ENCODE measurements around the gene NKTR.

NKTR gene

DNA sequence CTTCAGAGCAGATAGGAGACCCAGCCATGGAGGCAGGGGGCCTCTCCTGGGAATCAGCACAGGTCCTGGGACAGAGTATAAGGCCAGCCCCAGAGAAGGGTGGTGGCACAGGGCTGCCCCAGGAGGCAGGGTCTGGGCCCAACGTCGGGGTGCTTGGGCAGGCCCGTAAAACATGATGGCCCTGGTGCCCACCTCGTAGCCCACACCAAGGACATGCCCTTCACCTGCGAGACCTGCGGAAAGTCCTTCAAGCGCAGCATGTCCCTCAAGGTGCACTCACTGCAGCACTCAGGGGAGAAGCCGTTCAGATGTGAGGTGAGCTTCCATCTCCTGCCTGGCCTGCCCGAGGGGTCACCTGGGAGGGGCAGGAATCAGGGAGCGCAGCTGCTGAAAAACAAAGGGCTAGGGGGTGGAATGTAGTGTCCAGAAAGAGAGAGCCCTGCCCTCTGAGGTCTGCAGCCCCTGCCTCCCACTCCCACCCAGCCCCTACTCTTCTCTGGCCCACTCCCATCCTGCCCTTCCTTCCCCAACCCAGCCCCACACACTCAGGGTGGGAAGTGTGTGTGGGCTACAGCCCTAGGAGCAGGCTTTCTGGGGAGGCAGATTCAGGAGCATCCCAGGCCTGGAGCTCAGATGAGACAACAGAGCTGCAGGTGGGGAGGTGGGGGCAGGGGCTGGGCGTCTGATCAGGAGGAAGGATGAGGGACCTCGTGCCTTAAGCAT lies 62.5 kb downstream of the NKTR start:
- no peak for DNase-seq

DNA sequence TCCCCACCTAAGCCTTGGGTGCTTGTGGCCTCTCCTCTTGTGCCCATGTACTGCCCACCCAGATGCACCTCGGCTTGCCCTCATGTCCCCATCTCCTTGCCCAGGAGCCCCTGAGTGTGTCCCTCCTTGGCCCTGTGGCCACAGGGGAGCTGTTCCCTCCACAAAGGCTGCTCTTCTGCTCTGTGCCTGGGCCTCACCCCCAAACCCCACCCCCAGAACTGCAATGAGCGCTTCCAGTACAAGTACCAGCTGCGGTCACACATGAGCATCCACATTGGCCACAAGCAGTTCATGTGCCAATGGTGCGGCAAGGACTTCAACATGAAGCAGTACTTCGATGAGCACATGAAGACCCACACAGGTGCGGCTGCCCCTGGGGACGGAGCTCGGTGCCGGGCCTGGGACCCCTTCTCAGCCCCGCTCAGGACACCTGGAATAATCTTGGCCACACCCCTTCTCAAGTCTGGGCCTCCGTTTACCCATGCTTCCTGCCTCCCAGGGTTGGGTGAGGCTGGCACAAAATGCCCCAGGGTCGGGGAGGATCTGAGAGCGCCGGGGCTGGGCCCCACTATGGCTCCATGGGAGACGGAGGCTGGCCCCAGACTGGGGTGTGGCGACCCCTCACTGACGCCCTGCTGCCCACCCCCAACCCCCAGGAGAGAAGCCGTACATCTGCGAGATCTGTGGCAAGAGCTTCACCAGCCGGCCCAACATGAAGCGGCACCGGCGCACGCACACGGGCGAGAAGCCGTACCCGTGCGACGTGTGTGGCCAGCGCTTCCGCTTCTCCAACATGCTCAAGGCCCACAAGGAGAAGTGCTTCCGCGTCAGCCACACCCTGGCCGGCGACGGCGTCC lies 63.3 kb downstream of the NKTR start:
- no peak for DNase-seq

DNA sequence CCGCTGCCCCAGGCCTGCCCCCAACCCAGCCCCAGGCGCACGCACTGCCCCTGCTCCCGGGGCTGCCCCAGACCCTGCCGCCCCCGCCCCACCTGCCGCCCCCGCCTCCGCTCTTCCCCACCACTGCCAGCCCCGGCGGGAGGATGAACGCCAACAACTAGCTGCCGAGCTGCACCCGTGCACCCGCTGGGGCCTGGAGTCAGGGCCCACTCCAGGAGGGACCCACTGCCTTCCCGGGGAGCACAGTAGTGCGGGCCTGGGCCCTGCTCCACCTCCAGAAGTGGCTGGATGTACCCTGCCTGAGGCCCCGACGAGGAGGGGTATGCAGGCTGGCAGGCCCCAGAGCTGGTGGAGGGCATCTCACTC lies 63.9 kb downstream of the NKTR start:
- DNase-seq = no peak

DNA sequence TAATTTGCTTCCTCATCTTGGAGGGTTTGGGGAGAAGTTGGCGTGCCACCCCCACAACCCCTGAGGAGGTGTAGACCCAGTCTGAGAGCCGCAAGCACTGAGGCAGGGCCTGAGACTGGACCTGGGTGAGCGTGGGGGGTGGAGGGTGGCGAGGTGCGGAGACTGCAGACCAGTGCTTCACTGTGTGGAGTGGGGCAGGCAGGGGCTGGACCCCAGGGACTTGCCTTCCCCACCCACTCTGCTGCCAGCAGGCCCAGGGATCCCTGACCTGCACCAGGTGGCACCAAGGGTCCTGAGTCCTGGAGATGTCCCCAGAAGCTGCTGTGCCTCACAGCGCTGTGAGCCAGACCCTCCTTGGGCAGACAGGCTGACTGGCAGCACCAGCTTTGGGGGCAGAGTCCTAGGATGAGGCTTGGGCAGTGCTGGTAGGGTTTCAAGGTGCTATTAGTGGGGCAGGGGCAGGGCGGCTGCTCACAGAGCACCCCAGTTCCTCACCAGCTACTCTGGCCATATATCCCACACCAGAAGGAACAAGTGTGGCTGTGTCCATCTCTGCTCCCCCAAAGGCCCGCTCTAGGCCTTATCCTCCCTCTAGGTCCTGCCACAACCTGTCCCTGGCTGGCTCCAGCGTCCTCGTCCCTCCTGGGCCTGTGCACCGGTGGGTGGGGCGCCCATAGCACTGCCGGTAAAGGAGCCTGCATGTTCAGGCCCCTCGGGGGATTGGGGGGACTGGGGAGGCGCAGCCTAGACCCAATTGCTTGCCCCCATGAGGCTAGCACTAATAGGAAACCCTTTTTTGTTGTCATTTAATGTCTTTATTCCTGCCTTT lies 64.8 kb downstream of the NKTR start:
- no peak for DNase-seq

DNA sequence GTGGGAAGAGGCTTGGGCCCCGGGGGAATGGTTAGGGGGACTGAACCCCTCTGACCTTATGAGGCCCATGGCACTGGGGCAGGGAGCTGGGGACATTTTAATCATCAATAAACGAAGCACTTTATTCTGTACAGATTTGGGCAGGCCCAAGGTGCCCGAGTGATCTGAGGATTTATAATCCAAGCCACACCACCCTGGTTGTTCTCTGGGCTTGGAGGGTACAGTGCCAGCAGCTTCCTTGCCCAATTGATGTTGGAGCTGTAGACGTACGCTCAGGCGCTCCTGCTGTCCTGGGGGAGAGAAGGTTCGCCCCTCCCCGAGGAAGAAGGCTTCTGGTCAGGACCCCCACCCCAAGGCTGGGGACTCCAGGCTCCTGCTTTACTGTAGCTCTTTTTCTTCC lies 65.5 kb downstream of the NKTR start:
- DNase-seq = no peak

DNA sequence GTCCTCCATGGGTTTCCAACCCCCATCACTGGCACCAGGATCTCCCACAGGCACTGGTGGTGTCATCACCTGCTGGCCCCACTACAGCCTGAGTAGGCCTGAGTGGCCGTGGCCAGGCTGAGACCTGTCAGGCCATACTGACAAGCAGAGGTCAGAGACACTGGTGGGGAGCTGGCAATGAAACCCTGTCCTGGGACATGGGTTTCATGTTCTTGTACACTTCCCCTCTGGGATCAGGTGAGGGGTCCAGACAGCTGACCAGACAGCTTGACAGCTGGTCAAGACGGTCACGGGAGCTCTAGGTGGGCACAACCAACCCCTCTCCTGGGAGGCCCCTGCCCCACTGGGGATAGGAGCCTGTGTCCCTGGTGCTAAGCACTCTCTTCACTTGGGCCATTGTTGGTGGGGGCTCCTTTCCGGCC lies 66.1 kb downstream of the NKTR start:
- DNase-seq = no peak

DNA sequence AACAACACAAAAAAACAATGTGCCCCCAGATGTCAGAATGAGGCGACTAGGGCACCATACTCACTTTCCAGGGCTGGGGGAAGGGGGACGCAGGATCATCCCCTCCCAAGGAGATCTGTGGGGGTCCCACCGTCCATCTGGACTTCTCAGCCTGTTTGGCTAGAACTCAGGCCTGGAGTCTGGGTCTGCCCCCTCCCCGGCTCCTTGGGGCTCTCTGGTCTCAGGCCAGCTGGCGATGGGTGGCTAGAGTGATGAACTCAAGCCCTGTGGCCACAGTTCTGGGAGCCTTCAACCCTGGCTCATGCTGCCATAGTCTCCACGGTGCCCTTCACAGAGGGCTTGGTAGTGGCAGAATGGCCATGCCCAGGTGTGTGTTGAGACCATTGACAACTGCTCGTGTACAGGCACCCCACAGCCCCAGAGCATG lies 66.6 kb downstream of the NKTR start:
- no peak for DNase-seq

DNA sequence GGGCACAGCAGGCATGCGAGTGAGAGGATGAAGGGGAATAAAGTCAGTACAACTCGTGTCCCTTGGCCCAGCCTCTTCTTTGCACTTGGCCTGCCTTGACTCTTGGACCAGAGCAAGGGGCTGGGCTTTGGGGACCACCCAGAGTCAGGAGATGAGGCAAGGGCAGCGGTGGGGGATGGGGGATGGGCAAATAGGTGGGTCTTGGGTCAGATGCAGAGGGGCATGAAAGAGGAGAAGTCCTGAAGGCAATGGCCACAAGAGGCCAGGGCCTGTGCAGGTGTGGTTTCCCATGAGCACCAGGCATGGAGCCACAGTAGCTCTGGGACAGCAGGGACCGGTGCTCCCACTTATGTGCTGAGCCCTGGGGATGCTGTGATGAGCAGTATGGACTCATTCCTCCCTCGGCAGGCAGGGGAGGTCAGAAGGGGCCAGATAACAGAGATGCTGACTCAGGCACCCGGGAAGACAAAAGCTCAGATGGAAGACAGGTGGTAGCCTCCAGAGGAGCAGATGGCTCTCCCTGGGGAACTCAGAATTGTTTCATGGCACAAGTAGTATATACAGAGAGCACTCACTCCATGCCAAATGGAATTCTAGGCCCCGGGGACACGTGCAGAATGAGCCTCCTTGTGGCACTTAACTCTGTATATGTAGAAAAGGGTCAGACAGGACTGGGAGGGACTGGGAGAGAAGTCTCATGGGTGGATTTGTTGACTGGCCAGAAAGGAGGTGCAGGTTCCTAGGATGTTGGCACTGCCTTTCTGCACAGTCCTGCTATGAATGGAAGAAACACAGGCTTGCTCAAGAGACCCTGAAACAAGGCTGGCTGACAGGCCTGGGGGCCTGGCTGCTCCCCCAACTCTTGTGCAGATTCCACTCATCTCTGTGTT lies 67.3 kb downstream of the NKTR start:
- DNase-seq = peak; percentile 10

DNA sequence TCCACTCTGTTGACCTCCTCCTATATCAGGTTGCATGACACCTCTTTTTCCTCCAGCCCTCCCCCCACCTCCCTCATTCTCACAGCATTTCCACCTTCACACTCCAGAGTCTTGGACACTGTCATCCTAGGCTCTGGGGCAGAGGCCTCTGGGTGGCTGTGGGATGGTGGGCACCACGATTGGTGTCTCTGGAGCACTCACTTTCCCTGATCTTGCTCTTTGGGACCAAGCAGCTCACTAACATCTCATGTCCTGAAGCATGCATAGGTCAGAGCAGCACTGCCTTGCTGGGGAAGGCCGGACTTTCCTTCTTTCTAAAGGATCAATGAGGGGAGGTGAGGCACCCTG lies 67.9 kb downstream of the NKTR start:
- DNase-seq = no peak

DNA sequence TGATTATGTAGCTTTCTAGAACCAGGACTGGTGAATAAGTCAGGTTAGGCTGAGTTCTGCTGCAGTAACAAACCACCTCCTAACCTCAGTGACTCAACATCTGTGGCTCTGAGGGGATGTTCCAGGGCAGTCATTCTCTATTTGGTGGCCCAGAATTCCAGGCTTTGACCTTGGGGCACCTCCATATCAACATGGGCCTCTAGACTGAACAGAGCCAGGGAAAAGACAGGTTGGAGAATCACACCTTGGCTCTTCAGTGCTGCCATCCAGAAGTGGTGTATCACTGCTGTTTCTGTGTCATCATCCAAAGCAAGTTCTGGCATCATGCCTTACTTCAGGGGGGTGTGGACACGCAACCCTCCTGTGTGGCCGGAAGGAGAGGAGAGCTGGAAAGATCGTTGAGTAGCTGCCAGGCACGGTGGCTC lies 68.3 kb downstream of the NKTR start:
- peak; percentile 16 for DNase-seq

DNA sequence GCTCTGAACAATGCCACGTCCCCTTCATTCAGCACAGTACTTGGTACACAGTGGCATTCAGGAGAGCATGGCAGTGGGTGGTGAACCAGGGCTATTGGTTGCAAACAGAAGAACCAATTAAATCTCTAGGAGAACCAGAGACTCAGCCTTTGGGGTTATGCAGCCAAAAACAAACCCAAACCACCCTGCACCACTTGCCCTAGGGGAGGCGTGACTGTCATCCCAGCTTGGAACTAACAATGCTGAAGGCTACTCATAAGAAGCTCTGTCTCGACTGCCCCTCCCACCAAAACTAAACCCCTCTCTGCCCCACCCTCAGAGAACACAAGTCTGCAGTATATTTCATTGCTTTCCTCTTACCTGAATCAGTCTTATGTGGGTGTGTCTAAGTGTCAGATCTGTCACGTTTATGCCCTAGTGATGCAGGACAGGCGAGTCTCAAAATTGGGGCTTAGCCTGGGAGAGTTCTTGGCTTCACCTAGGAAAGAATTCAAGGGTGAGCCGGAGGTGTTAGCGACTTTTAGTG lies 69.6 kb downstream of the NKTR start:
- no peak for DNase-seq

DNA sequence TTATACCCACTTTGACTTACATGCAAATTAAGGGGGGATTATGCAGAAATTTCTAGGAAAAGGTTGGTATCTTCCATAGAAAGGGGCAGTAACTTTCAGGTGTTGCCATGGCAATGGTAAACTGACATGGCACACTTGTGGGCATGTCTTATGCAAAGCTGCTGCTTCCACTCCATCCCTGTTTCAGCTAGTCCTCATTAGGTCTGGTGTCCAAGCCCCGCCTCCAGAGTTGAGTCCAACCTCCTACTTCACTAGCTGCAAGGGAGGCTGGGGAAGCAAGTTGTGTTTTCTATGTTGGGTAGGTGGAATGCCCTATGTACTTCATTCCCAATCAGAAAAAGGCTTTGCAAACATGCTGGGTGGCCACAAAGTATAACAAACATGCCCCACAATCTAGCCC lies 70.2 kb downstream of the NKTR start:
- no peak for DNase-seq

DNA sequence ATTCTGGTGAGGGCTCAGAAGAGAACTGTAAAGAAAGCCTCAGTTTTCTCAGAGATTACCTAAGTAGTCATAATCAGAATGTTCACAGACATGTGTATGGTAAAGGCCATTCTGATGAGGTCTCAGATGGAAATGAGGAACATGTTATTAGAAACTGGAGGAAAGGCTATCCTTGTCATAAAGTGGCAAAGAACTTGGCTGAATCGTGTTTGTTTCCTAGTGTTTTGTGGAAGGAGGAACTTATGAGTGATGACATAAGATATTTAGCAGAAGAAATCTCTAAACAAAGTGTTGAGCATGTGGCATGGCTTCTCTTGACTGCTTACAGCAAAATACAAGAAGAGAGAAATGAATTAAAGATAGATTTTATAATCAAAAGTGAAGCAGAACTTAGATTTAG lies 72.0 kb downstream of the NKTR start:
- no peak for DNase-seq

DNA sequence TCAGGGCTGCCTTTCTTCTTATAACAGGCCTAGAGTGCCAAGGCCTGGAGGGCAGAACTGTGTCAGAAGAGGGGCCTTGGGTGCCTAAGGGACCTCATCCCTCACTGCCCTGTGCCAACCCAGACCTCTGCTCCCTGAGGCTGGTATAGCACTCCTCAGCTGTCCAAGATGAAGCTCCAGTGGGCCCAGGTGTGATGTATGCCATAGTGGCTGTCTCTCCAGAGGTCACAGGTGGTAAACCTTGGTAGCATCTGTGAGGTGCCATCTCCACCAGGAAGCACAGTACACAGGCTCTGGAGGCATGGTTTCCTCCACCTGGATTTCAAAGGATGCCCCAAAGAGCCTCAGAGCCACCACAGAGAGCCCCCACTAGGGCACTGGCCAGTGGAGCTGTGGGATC lies 72.6 kb downstream of the NKTR start:
- no peak for DNase-seq

DNA sequence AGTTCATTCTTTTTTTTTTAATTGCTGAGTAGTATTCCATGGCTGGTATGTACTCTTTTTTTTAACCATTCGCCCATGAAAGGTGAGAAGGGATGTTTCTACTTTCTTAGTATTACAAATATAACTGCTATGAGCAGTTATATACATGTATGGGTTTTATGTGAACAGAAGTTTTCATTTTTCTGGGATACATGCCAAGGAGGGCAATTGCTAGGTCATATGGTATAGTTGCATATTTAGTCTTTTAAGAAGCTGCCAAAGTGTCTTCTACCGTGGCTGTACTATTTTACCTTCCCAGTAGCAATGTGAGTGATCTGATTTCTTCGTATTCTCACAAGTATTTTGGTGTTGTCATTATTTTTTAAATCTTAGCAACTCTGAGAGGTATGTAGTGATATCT lies 73.7 kb downstream of the NKTR start:
- DNase-seq = no peak

DNA sequence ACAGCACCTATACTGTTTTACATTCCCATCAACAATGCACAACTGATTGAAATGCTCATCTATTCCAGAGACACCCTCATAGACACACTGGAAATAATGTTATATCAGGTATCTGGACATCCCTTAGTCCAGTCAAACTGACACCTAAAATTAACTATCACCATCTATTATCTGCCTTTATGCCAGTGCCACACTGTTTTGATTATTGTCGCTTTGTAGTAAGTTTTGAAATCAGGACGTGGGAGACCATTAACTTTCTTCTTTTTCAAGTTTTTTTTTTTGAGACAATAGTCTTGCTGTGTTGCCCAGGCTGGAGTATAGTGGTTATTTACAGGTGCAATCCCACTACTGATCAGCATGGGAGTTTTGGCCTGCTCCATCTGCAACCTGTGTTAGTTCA lies 75.4 kb downstream of the NKTR start:
- no peak for DNase-seq

DNA sequence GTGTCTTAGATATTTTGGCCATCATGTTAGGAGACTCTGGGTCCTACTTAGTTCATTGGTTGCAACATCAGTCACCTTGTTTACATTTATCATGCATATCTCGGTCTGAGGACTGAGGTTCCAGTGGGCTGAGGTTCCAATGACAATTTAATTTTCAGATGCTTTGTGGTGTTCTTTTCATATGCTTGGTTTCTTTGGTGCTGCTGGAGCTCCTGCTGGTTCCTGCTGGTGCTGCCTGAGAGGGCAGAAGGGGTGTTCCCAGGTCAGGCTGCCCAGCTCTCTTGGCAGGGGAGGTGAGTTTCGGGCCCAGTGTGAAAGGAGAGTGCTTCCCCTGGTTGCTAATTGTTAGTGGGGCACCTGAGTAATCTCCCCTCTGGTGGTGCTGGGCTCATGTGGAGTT lies 78.0 kb downstream of the NKTR start:
- no peak for DNase-seq

DNA sequence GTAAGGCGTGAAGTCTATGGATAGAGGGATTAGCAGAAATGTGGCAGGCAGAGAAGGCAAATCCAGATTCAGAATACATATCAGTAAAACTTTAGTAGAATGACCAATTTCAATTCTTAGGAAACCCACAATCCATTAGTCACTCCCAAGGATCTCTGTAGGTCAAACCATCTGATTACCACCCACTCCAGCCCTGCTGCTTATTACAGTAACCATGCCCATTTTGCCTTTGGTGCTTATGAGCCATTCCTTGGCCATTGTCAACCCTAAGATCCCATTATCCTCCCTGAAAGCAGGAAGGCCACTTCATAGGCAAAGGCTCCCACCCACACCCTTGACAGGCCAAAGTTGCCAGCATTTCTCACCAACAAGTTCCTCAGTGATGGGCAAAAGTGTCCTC lies 79.8 kb downstream of the NKTR start:
- no peak for DNase-seq

DNA sequence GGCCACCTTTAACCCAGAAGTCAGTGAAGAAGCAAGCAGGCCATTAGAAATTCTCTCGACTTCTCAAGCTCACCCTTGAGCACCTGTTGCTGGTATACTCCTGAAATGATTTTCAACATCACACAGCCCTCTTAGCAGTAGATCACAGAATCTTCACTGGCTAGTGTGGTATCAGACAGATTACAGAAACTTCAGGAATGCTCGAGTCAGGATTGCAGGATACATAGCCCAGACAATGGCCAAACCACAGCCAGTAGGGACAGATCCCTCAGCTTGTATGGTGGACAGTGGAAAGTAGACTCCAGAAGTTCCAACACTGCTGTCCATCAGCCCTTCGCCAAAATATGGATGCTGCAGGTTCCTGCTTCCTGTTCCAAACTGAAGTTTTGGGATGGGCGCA lies 80.3 kb downstream of the NKTR start:
- DNase-seq = no peak

DNA sequence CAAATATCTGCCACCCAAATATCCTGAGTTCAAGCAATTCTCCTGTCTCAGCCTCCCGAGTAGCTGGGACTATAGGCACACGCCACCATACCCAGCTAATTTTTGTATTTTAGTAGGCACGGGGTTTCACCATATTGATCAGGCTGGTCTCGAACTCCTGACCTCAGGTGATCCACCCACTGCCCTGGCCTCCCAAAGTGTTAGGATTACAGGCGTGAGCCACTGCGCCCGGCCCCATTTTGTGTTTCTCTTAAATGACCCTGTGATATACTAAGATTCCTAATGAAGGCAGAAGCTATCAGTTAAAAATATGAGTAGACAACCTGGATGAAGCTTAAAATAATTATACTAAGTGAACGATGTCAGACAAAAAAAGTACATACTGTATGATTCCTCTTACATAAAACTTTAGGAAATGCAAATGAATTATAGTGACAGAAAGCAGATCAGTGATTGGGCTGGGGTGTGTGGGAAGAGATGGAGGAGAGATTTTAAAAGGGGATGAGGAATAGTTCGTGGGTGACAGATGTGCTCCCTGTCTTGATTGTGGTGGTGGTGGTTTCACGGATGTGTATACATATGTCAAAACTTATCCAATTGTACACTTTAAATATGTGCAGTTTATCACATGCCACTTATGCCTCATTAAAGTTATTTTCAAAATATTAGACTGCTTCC lies 81.0 kb downstream of the NKTR start:
- no peak for DNase-seq

DNA sequence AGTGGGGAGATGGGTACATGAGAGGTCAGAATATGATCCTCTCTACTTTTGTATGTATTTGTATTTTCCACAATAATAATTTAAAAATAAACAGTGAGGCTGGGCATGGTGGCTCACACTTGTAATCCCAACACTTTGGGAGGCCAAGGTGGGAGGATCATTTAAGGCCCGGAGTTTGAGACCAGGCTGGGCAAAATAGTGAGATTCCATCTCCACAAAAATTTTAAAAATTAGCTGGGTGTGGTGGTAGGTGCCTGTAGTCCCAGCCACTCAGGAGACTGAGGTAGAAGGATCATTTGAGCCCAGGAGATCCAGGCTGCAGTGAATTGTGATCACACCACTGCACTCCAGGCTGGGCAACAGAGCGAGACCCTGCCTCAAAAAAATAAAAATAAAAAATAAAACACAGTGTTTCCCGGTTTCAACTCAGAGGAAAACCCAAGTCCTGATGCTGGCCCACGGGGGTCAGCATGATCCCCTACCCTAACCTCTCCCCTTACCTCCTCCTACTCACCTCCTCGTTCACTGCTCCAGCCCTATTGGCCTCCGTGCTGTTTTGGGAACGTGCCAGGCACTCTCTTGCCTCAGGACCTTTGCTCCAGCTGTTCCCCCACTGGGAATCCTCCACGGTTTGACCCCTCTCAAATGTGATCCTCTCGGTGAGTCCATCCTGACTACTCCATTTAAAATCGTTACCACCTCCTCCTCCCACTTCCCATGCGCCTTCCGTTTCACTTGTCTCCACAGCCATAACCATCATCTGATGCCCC lies 82.0 kb downstream of the NKTR start:
- DNase-seq = no peak
